HG03097 (cell line): ENCODE measurements around the gene COL9A2.

Source experiments
- ATAC-seq: cut with Tn5 transposase; IDR thresholded peaks from one replicate; pipeline ENCODE4 v1.9.1; 2021; ENCODE audit not compliant: unreplicated experiment, low FRiP score

COL9A2 gene

GRCh38 chr1:40318970-40319621, 2.0 kb upstream of the COL9A2 start:
- ATAC-seq = no peak

- no peak for ATAC-seq
Observed at GRCh38 chr1:40318476-40318875, 1.4 kb upstream of the COL9A2 start.

GRCh38 chr1:40317394-40318074, 448 bp upstream of the COL9A2 start:
- ATAC-seq = no peak

GRCh38 chr1:40315795-40316594, 1.1 kb downstream of the COL9A2 start:
- ATAC-seq = no peak

GRCh38 chr1:40315239-40315794, 1.8 kb downstream of the COL9A2 start:
- no peak for ATAC-seq

GRCh38 chr1:40314721-40315238, 2.3 kb downstream of the COL9A2 start:
- ATAC-seq = no peak

- ATAC-seq = no peak
Observed at GRCh38 chr1:40313958-40314720, 2.9 kb downstream of the COL9A2 start.

- no peak for ATAC-seq
Observed at GRCh38 chr1:40313329-40313957, 3.6 kb downstream of the COL9A2 start.

- no peak for ATAC-seq
Observed at GRCh38 chr1:40312238-40313205, 4.6 kb downstream of the COL9A2 start.

- ATAC-seq = no peak
Observed at GRCh38 chr1:40311692-40312091, 5.4 kb downstream of the COL9A2 start.

GRCh38 chr1:40310983-40311642, 6.0 kb downstream of the COL9A2 start:
- ATAC-seq = no peak

- no peak for ATAC-seq
Observed at GRCh38 chr1:40310129-40310461, 7.0 kb downstream of the COL9A2 start.

GRCh38 chr1:40309374-40310128, 7.5 kb downstream of the COL9A2 start:
- ATAC-seq = no peak

GRCh38 chr1:40308036-40308727, 8.9 kb downstream of the COL9A2 start:
- no peak for ATAC-seq

GRCh38 chr1:40307186-40307585, 9.9 kb downstream of the COL9A2 start:
- ATAC-seq = no peak

- no peak for ATAC-seq
Observed at GRCh38 chr1:40306296-40306695, 10.8 kb downstream of the COL9A2 start.

GRCh38 chr1:40305871-40306270, 11.2 kb downstream of the COL9A2 start:
- ATAC-seq = no peak
